GM15510 (cell line): ENCODE results near the gene PASK.

Experiments
- POLR2A ChIP-seq: IDR thresholded peaks from 3 replicates; pipeline ENCODE4 v1.6.1; 2011; ENCODE audit warnings: borderline replicate concordance; ENCODE audit not compliant: insufficient read length; ENCODE audit errors: extremely low read depth

The PASK gene

GRCh38 chr2:241094172-241094571 lies 55.1 kb downstream of the PASK start:
- no peak for TF ChIP-seq POLR2A

DNA sequence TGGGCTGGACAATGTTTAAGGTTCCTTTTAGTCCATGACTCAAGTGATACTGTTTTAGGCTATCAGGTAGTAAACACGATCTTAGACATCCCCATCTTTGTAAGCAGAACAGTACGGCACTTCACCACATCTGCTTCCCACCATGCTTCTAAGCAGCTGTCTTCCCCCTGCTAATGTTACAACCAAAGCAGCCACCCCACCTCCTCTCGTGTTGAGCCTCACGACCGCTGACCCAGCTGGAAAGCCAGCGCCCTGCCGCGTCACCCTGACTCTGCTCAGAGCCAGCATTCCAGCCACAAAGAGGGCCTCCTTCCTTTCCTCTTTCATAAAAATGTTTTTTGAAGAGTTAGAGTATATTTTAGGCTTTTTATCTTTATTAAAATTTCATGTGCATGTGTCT lies 56.6 kb downstream of the PASK start:
- TF ChIP-seq POLR2A, result no peak

DNA sequence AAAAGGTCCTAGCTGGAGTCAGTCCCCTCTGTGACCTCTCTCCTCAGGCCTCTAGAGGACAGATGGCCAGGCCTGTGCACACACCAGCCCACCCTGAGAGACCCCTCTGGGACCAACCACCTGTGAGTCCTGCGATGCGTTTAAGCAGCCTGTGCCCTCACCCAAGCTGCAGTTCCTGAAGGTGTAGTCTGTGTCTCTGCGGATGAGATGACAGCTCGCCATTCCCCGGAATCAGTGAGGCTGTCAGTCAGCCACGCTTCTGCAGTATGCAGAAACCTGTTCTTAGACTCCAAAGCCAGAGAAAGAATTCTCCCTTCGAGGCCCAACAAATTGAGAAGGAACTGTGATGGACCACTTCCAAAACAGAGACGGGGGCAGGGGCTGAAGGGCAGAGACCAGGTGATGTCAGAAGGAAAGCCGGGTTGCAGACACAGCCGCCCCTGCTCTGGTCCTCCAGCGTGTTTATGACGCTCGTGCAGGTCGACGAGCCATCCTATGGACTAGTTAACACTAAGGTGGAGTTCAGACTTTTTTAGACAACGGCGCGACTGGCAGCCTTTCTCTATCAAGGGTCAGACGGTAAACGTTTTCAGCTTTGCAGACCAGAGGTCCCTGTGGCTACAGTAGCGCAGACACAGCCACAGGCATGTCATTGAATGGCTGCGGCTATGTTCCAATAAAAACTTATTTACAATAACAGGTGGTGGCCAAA lies 57.4 kb downstream of the PASK start:
- TF ChIP-seq POLR2A, result no peak

GRCh38 chr2:241091201-241091600 lies 58.1 kb downstream of the PASK start:
- TF ChIP-seq POLR2A, result no peak

DNA sequence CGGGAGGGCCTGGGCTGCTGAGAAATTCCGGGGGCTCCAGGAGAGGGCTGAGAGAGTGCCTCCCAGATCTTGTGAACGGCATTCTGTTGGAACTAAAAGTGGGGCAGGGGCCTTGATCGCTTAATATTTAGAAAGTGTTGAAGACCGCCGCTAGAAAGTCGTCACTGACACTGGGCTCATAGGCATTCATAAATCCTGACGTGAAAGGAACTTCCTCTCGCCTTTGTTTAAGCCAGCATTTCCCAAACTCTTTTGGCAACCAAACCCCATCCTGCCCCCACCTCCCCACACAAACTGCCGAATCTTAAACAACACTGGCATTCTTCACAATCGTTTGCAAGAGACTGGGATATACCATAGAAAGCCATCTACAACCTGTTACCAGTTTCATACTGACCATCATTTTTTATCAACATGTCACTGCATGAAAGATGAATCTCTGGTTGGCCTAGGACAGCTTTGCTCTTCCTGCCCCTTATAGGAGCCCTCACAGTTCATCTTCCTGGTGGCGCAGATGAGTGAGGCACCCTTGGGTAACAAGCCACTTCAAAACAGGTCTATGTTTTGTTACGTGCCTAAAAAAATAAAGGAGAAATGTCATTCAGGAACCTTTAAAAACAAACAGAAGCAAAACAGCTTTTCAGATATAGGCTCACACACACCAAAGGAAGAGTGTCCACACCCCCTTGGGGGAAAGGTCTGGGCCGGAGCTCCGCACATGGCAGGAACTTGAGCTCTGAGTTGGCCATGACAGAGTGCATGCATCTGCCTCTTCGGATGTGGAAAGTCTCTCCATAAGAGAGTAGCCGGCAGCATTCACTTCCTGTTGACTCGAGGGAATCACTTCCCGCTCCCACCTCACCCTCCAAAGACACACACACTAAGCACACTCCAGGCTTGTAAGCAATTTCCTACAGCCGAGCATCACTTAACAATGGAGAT lies 60.2 kb downstream of the PASK start:
- TF ChIP-seq POLR2A, result no peak

DNA sequence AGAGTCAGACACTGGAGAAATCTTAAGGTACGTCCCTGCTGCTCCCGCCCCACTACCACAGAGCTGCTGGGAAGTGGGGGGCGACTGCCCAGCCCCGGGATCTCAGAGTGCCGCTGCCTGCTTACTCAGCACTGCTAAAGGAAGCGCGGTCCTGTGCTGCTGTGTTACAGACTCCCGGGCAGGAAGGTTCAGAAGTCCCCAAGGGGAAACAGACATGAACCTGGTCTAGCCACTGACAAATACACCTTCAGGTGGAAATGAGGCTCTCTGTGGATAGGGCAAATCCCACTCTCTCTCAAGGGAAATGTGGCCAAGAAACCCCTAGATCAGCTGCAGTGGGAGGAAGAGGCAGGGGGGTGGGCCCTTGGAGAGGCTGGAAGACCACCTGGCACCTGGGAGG lies 60.9 kb downstream of the PASK start:
- no peak for TF ChIP-seq POLR2A

DNA sequence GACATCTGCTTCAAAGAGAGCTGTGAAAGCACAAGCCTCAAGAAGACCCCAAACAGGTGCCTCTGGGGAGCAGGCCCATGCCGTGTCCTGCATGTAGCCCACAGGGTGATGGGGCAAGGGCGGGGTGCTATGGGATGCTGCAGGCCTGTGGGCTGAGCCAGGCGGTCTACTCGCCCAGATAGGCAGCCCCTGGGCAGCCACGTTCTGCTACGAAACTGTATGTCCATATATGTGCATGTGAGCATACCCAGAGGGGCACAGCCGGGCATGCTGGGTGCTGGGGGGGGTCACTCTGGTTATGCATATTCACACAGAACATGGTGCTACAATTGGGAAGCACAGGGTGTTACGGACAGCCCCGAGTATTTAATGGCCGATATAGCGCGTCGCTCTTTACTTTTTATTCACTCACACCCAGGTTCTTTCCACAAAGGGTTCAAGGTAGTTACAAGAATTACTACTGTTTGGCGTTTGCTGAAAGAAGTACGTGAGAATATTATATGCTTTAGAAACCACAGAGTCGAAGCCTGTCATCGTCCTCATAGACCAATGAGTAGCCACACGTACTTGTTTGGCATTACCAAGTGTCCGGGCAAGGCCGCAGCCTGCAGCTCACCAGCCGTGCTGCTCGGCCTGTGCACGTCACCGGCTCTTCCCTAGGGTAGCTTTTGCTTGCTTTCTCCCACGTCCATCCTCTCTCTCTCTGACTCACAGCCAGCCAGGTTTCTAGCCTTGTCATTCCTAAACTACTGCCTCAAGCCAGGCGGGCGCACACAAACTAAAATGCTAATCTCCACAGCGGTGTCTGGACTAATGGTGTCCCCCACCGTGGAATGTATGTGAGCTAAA lies 61.6 kb downstream of the PASK start:
- TF ChIP-seq POLR2A, result no peak

DNA sequence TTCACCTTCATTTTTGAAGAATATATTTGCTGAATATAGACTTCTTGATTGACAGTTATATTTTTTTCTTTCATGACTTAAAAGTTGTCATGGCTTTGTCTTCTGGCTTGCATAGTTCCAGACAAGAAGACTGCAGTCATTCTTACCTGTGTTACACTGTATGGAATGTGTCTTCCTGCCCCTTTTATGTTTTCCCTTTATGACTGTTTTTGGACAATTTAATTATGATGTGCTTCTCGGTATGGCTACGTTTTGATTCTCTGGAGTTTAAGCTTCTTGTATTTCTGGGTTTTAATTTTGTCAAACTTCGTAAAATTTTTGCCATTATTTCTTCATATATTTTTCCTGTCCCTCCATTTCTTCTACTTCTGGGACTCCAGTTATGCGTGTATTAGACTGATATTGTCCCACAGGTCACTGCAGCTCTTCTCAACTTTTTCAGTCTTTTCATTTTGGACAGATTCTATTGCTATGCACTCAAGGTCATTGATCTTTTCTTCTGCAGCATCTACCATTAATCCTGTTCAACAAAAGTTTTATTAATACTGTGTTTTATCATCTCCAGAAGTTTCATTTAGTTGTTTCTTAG lies 64.3 kb downstream of the PASK start:
- no peak for TF ChIP-seq POLR2A

GRCh38 chr2:241083091-241083415 lies 66.2 kb downstream of the PASK start:
- no peak for TF ChIP-seq POLR2A

DNA sequence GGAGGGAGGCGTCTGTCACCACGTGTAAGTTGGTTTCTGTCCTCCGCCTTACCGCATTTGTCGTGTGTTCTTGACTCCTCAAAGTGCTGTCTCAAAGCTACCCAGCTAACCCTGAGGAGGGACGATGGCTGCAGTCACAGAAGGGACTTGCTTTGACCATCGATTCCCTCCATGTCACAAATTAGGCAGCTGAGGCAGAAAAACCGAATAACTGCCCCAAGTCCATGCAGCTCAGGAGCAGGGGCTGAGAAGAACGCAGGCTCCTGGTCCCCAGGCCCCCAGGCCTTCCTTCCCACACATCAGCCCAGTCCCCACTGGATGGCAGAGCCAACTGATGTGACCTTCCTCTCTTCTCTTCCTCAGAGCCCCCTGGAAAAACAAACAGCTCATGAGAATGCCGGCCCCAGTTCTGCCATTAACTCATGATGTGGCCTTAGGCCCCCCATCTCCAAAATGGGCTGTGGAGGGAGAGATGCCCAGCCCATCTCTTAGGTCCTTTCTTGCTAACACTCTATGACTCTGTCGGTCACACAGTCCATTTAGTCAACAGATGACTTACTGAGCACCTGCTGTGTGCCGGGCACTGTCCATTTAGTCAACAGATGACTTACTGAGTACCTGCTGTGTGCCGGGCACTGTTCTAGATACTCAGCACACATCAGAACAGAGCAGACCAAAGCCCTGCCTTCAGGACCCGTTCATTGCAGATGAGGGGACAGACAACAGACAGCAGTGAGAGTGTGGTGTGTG lies 66.8 kb downstream of the PASK start:
- TF ChIP-seq POLR2A, result no peak

GRCh38 chr2:241081643-241082340 lies 67.5 kb downstream of the PASK start:
- TF ChIP-seq POLR2A, result no peak

- TF ChIP-seq POLR2A, result no peak
These were observed 68.1 kb downstream of the PASK start for GRCh38 chr2:241081190-241081642.
